ENCODE measurements around the gene RHOB.
"Not testable (repeated sequence)": the region's sequence is repeated elsewhere in the genome, so short reads cannot be mapped to it uniquely, and the experiment has no call there.

RHOB gene

DNA sequence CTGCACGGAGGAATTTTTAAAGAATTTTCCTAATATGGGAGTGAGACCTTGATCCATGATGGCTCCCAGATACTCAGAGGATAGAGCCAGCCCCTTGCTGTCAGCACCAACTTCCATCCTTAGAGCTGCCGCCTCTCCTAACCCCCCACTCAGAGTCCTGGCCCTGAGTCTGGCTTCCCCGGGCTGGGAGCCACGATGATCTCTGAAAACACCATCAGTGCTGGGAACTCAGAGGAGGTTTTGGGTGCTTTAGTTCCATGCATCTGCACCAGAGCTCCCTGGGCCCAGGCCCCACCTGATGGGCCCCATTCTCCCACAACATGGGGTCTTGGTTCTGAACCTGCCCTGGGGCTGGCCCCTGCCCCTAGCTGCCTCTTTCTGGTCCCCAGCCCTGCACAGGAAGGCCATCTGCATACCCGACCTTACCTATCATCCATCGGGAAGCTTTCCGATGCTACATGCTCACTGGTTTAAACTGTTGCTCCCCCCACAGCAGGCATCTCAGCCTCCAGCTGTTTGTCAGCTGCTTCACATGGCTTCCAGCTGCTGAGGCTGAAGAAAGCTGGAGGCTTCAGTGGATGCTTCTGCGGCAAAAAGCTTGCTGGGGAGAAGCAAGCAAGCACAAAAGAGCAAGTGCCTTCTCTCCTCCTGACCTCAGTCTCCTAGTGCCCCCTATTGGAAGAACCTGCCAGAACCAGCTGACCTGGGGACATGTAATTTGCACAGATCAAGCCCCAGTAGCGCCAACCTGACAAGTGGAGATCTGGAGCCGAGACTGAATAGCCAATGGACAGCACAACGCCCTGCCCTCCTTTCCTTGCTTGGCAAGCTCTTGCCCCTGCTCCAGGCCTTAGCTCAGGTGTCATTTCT lies 24.2 kb upstream of the RHOB start:
- no peak for DNase-seq (ENCODE audit: low read depth in 2 of 2)

- no peak for DNase-seq (ENCODE audit: low read depth in 2 of 2)
Observed at GRCh38 chr2:20423359-20423758, 23.5 kb upstream of the RHOB start.

- no peak for DNase-seq (ENCODE audit: low read depth in 2 of 2)
Observed at GRCh38 chr2:20423847-20424246, 23.0 kb upstream of the RHOB start.

GRCh38 chr2:20424300-20425290 lies 22.3 kb upstream of the RHOB start:
- no peak for DNase-seq (ENCODE audit: low read depth in 2 of 2)

DNA sequence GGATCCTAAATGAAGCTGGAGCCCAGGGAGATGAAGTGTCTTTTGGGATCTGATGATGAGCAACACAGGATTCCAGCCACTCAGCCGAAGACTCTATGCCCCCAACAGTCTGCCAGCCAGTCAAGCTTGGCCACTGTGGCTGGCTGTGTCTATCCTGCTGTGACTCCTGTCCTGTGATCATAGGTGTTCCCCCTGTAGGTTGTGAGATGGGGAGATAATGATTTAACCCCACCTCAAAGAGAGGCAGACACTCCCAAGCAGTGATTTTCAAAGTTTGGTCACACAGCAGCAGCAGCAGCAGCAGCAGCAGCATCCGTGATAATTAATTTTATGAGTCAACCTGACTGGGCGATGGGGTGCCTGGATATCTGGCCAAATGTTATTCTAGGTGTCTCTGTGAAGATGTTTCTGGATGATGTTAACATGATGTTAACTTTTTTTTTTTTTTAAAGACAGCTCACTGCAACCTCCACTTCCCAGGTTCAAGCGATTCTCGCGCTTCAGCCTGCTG lies 21.4 kb upstream of the RHOB start:
- DNase-seq (ENCODE audit: low read depth in 2 of 2) = no peak

GRCh38 chr2:20425884-20426283 lies 21.0 kb upstream of the RHOB start:
- no peak for DNase-seq (ENCODE audit: low read depth in 2 of 2)

DNA sequence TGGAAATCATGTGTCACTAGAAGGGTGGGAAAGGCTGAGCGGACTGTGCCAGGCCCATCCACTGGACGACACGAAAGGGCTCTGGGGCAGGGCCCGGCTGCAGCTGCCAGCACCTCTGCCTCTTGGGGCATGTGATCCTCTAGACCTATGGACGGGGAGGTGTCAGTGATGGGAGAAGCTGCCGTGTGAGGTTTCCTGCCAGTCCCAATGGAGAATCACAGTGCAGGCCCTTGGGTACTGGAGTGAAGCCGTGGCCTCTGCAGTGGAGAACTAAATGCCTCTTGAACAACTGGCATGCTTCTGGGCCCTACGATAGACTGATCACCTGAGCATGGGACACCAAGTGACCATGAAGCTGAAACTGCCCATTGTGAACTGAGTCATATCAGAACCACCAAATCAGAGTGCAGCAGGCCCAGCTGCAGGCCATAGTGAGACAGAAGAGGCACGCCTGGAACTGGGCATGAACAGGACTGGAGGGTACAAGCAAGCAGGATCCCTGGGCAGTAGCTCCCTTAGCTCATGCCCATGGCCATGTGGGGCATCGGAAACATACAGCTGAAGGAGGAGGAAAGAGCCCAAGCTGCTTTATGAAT lies 18.8 kb upstream of the RHOB start:
- DNase-seq (ENCODE audit: low read depth in 2 of 2) = no peak

DNA sequence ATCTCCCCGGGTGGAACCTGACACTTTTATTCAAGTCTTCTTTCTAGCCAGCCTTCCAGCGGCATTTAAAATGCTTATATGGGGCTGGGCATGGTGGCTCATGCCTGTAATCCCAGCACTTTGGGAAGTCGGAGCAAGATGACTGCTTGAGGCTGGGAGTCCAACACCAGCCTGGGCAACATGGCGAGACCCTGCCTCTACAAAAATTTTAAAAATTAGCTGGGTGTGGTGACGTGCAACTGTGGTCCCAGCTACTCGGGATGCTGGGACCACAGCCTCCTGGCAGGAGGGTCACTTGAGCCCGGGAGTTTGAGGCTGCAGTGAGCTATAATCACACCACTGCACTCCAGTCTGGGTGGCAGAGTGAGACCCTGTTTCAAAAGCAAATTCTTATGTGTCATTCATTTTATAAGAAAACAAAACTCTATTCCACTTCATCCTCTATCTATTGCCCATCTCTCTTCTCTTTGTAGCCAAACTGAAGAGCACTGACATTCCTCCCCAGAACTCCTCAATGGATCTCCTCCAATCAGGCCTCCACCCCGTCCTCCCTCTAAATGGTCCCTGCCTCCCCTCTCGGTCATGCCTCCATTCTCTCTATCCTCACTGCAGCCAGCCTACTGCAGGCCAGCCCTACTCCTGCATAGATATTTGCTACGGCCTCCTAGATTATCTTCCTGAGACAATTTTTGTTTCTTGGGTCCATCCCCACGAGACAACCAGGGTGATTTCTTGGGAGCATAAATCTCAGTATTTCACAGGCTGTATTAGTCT lies 18.0 kb upstream of the RHOB start:
- no peak for DNase-seq (ENCODE audit: low read depth in 2 of 2)

GRCh38 chr2:20429528-20429927 lies 17.3 kb upstream of the RHOB start:
- DNase-seq (ENCODE audit: low read depth in 2 of 2) = no peak

GRCh38 chr2:20430035-20430434 lies 16.8 kb upstream of the RHOB start:
- DNase-seq (ENCODE audit: low read depth in 2 of 2) = no peak

DNA sequence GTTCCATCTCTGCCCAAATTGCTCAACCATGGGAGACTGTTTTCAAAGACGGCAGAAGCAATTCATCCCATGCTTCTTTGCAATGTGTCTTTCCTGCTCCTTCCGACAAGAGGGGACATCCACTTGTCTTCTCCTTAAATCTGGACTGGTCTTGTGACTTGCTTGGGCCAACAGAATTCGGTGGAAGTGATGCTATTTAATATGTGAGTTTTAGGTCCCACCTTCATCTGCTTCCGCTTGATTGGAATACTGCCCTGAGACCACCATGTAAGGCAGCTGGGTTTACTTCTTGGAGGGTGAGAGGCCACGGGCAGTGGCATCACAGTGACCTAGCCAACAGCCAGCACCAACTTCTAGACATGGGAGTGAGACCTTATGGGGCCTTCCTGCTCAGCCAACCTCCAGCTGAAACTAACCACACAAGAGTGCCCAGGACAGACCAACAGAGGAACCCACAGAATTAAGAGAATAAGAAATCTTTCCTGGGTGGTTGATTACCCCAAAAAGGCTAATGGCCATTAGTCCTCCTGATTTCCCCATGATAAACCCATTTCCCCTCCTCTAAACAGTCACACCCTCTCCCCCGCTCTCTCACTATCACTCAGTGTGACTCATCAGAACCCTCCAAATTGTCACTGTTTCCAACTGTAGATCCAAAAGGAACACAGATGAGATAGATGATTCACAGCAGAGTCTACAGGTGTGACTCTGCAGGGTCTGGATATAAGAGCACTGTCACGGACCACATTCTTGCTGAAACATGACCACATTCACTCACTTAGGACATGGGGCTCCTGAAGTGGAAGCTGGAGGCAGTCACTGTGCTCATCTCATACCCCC lies 16.2 kb upstream of the RHOB start:
- DNase-seq (ENCODE audit: low read depth in 2 of 2) = no peak

GRCh38 chr2:20431301-20431698 lies 15.6 kb upstream of the RHOB start:
- DNase-seq (ENCODE audit: low read depth in 2 of 2) = no peak

DNA sequence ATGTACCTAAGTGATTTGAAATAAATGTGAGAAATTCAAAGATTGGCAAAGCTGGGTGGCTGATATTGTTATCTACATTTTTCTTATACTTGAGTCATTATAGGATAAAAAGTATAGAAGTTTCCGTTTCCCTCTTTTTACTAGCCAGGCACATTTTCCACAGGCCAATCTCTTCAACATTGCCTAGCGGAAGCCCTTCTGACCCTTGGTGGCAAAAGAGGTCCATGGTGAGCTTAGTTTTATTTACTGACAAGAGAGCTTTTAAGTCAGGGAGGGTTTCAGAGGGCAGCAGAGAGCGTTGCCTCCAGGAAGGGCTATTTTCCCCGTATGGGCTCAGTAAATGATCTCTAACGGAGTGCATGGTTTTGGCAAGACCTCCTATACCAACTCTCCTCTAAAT lies 15.1 kb upstream of the RHOB start:
- DNase-seq (ENCODE audit: low read depth in 2 of 2) = no peak

DNA sequence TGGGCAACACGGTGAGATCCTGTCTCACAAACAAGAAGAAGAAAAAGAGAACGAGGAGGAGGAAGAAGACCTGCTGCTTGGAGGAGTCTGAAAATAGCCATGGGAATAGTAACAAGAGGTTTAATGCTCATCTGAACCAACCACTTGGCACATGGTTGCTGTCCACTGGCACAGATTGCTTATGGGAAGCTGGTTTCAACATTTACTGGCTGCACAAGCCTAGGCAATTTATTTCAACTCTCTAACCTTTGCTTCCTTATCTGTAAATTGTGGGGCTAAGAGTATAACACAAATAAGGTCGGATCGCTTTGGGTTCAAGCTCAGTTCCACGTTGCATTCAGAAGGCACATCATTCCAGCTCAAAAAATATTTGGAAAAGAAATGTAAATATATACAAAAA lies 14.2 kb upstream of the RHOB start:
- DNase-seq (ENCODE audit: low read depth in 2 of 2) = no peak

- DNase-seq (ENCODE audit: low read depth in 2 of 2) = no peak
Observed at GRCh38 chr2:20433249-20433648, 13.6 kb upstream of the RHOB start.

DNA sequence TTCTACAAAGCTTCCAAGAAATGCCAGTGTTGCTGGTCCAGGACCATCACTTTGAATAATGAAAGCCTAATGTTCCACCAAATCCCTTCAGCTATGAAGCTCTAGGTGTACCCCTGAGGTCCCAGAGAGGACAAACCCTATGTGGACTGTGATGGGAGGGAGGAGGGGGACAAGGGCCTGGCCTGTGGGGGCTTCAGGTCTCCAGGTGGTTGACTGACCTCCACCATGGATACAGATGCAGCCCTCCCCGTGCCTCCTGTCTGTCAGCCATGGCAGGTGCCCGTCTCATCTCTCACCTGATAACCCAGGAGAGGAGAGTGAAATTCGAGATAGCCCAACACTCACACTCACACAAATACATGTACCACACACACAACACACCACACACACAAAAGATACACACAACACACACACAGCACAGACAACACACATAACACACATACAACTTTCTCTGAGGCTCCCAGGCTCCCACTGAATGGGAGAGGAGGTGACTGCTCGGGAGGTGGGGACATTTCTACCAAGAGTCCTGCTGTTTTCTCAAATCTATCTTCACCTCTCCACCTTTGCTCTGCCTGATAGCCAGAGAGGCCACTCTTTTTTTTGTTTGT lies 12.8 kb upstream of the RHOB start:
- DNase-seq (ENCODE audit: low read depth in 2 of 2) = no peak

GRCh38 chr2:20434588-20435294 lies 12.1 kb upstream of the RHOB start:
- no peak for DNase-seq (ENCODE audit: low read depth in 2 of 2)

DNA sequence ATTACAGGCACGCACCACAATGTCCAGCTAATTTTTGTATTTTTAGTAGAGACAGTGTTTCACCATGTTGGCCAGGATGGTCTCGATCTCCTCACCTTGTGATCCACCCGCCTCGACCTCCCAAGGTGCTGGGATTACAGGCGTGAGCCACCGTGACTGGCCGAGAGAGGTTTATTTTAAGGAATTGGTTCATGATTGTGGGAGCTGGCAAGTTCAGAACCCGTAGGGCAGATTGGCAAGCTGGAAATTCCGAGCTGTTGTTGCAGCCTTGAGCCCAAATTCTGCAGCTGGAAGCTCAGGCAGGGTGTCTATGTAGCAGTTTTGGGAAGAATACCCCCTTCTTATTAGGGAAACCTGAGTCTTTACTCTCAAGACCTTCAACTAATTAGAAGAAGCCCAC lies 11.4 kb upstream of the RHOB start:
- not testable (repeated sequence) for DNase-seq (ENCODE audit: low read depth in 2 of 2)
